ENCODE data around the gene FHIT.
"Not testable (repeated sequence)": the region's sequence is repeated elsewhere in the genome, so short reads cannot be mapped to it uniquely, and the experiment has no call there.

The FHIT gene

GRCh38 chr3:60906283-60906682, 345.0 kb downstream of the FHIT start:
- H3K27me3 ChIP-seq (replicated peaks; ENCODE audit: control insufficient read depth, insufficient read depth, low read length, poor library complexity, severe bottlenecking), result no peaks in the 10 kb centered on the region
- H3K9me3 ChIP-seq (ENCODE audit: control insufficient read depth, low read length), result no peaks in the 10 kb centered on the region
- H3K4me3 ChIP-seq (ENCODE audit: insufficient read depth, low read depth, low read length, poor library complexity, severe bottlenecking), result no peak overlapping the region
- H3K36me3 ChIP-seq (ENCODE audit: control insufficient read depth, insufficient read depth, low read length), result no peaks in the 10 kb centered on the region
- H3K27ac ChIP-seq (ENCODE audit: insufficient read depth, low read length, poor library complexity, severe bottlenecking), result no peak overlapping the region
- no peaks in the 10 kb centered on the region for H3K4me1 ChIP-seq (ENCODE audit: control insufficient read depth, insufficient read depth, low read length, poor library complexity, severe bottlenecking)
- no peak for DNase-seq

GRCh38 chr3:60898321-60898720, 352.9 kb downstream of the FHIT start:
- no peak overlapping the region for H3K27ac ChIP-seq (ENCODE audit: insufficient read depth, low read length, poor library complexity, severe bottlenecking)
- H3K36me3 ChIP-seq (ENCODE audit: control insufficient read depth, insufficient read depth, low read length), result no peaks in the 10 kb centered on the region
- no peaks in the 10 kb centered on the region for H3K4me1 ChIP-seq (ENCODE audit: control insufficient read depth, insufficient read depth, low read length, poor library complexity, severe bottlenecking)
- no peaks in the 10 kb centered on the region for H3K9me3 ChIP-seq (ENCODE audit: control insufficient read depth, low read length)
- H3K27me3 ChIP-seq (replicated peaks; ENCODE audit: control insufficient read depth, insufficient read depth, low read length, poor library complexity, severe bottlenecking), result no peaks in the 10 kb centered on the region
- H3K4me3 ChIP-seq (ENCODE audit: insufficient read depth, low read depth, low read length, poor library complexity, severe bottlenecking), result no peak overlapping the region
- DNase-seq, result no peak

DNA sequence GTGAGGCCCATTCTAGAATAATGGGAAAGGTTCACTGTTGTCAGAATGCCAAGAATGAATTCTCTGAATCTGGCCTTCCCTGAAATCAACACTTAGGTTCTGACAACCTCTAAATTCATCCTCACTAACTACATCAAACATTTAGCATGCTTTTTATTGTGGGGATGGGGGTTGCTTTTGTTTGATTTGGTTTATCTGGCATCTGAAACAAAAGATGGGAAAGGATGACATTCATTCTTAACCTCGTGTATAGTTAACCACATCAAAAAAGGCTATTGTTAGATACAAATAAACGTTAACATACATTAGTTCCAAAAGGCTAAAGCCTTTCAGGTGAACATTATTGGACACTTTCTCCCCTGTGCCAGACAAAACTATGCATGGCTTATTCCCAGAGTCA, 357.3 kb downstream of the FHIT start:
- H3K36me3 ChIP-seq (ENCODE audit: control insufficient read depth, insufficient read depth, low read length), result no peaks in the 10 kb centered on the region
- no peak overlapping the region for H3K27ac ChIP-seq (ENCODE audit: insufficient read depth, low read length, poor library complexity, severe bottlenecking)
- H3K9me3 ChIP-seq (ENCODE audit: control insufficient read depth, low read length), result no peaks in the 10 kb centered on the region
- DNase-seq, result no peak
- no peak overlapping the region for H3K4me3 ChIP-seq (ENCODE audit: insufficient read depth, low read depth, low read length, poor library complexity, severe bottlenecking)
- no peaks in the 10 kb centered on the region for H3K27me3 ChIP-seq (replicated peaks; ENCODE audit: control insufficient read depth, insufficient read depth, low read length, poor library complexity, severe bottlenecking)
- no peaks in the 10 kb centered on the region for H3K4me1 ChIP-seq (ENCODE audit: control insufficient read depth, insufficient read depth, low read length, poor library complexity, severe bottlenecking)

DNA sequence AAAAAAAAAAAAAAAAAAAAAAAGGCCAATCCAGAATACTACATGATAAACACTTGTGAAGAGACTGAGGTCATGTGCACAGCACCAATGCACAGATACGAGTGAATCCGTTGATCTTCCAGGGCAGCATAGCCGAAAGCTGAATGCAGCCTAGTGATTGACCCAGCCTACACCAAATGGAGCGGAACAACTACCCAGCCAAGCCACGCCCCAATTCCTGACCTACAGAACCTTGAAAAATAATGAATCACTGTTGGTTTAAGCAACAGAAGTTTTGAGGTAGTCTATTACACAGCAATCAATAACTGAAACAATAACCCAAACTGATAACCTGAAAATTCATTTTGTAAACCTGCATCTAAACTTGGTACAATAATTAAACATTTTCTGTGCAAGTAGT, 361.0 kb downstream of the FHIT start:
- no peak for DNase-seq

GRCh38 chr3:60888952-60889351, 362.3 kb downstream of the FHIT start:
- not testable (repeated sequence) for H3K36me3 ChIP-seq (ENCODE audit: control insufficient read depth, insufficient read depth, low read length); H3K4me3 ChIP-seq (ENCODE audit: insufficient read depth, low read depth, low read length, poor library complexity, severe bottlenecking); H3K4me1 ChIP-seq (ENCODE audit: control insufficient read depth, insufficient read depth, low read length, poor library complexity, severe bottlenecking); H3K9me3 ChIP-seq (ENCODE audit: control insufficient read depth, low read length); H3K27ac ChIP-seq (ENCODE audit: insufficient read depth, low read length, poor library complexity, severe bottlenecking); DNase-seq; H3K27me3 ChIP-seq (replicated peaks; ENCODE audit: control insufficient read depth, insufficient read depth, low read length, poor library complexity, severe bottlenecking)

More for the DNA sequence above, 361.0 kb downstream of the FHIT start:
- H3K9me3 ChIP-seq (ENCODE audit: control insufficient read depth, low read length), result no peaks in the 10 kb centered on the region
- H3K36me3 ChIP-seq (ENCODE audit: control insufficient read depth, insufficient read depth, low read length), result no peaks in the 10 kb centered on the region
- H3K4me3 ChIP-seq (ENCODE audit: insufficient read depth, low read depth, low read length, poor library complexity, severe bottlenecking), result no peak overlapping the region
- no peaks in the 10 kb centered on the region for H3K27me3 ChIP-seq (replicated peaks; ENCODE audit: control insufficient read depth, insufficient read depth, low read length, poor library complexity, severe bottlenecking)
- H3K4me1 ChIP-seq (ENCODE audit: control insufficient read depth, insufficient read depth, low read length, poor library complexity, severe bottlenecking), result no peaks in the 10 kb centered on the region
- no peak overlapping the region for H3K27ac ChIP-seq (ENCODE audit: insufficient read depth, low read length, poor library complexity, severe bottlenecking)

DNA sequence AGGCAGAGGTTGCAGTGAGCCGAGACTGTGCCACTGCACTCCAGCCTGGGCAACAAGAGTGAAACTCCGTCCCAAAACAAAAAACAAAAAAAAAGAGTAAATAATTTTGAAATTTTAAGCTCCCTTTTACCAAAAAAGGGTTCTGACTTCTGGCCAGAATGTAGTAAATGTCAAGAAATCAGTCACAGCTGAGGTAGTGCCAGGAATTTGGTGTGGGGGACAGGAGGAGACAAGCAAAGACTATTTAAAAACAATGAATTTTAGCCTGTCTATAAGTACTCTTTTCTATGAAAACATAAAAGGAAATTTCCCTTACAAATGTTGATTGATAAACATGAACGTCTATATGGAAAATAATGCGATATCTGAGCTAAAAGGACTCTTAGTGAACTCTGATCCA, 363.7 kb downstream of the FHIT start:
- no peak for DNase-seq
- Histone ChIP-seq H3K36me3 (ENCODE audit: control insufficient read depth, insufficient read depth, low read length) (no peaks in the 10 kb centered on the region), H3K27ac (ENCODE audit: insufficient read depth, low read length, poor library complexity, severe bottlenecking) (no peak overlapping the region), H3K9me3 (ENCODE audit: control insufficient read depth, low read length) (no peaks in the 10 kb centered on the region), H3K4me3 (ENCODE audit: insufficient read depth, low read depth, low read length, poor library complexity, severe bottlenecking) (no peak overlapping the region), H3K4me1 (ENCODE audit: control insufficient read depth, insufficient read depth, low read length, poor library complexity, severe bottlenecking) (no peaks in the 10 kb centered on the region), H3K27me3 (replicated peaks; ENCODE audit: control insufficient read depth, insufficient read depth, low read length, poor library complexity, severe bottlenecking) (no peaks in the 10 kb centered on the region)

DNA sequence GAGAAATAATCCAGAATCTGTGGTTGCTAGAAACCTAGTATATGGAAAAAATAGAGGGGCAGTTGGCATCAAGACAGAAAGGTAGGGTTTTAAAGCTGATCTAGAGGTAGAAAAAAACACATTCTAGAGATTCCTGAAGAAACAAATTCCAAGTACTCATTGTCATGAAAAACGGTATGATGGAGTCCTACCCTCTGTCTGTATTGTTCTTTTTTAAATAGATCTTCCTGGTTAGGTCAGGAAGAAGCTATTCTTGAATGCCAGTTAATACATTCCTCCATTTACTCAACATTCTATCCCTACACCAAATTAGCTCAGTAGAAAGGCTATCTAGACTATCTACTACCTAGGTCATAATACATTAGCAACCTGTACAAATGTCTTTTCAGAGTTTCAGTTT, 364.7 kb downstream of the FHIT start:
- no peaks in the 10 kb centered on the region for H3K36me3 ChIP-seq (ENCODE audit: control insufficient read depth, insufficient read depth, low read length)
- H3K4me3 ChIP-seq (ENCODE audit: insufficient read depth, low read depth, low read length, poor library complexity, severe bottlenecking), result no peak overlapping the region
- H3K27me3 ChIP-seq (replicated peaks; ENCODE audit: control insufficient read depth, insufficient read depth, low read length, poor library complexity, severe bottlenecking), result no peaks in the 10 kb centered on the region
- no peaks in the 10 kb centered on the region for H3K9me3 ChIP-seq (ENCODE audit: control insufficient read depth, low read length)
- DNase-seq, result no peak
- H3K27ac ChIP-seq (ENCODE audit: insufficient read depth, low read length, poor library complexity, severe bottlenecking), result no peak overlapping the region
- H3K4me1 ChIP-seq (ENCODE audit: control insufficient read depth, insufficient read depth, low read length, poor library complexity, severe bottlenecking), result no peaks in the 10 kb centered on the region

- no peaks in the 10 kb centered on the region for H3K36me3 ChIP-seq (ENCODE audit: control insufficient read depth, insufficient read depth, low read length)
- H3K27ac ChIP-seq (ENCODE audit: insufficient read depth, low read length, poor library complexity, severe bottlenecking), result no peak overlapping the region
- no peaks in the 10 kb centered on the region for H3K4me1 ChIP-seq (ENCODE audit: control insufficient read depth, insufficient read depth, low read length, poor library complexity, severe bottlenecking)
Observed at GRCh38 chr3:60884005-60884404, 367.2 kb downstream of the FHIT start.

DNA sequence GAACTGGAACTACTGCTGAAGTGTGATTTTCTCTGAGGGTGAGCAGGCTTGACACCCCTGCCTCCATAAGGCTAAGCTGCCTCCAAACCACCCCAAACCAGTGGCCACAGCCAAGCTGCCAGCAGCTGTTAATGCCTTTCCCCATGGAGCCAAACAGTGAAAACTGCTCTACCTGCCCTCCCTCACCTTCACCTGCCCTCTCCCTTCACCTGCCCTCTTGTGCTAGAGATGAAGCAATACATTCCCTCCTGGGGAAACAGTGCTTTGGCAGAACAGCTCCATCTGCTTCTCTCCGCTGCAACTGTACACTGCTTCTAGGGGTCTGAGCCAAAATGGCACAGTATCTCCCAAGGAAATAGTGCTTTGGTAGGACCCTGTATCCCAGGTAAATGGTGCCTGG, 374.1 kb downstream of the FHIT start:
- no peaks in the 10 kb centered on the region for H3K27me3 ChIP-seq (replicated peaks; ENCODE audit: control insufficient read depth, insufficient read depth, low read length, poor library complexity, severe bottlenecking)
- no peak overlapping the region for H3K27ac ChIP-seq (ENCODE audit: insufficient read depth, low read length, poor library complexity, severe bottlenecking)
- no peaks in the 10 kb centered on the region for H3K36me3 ChIP-seq (ENCODE audit: control insufficient read depth, insufficient read depth, low read length)
- DNase-seq, result no peak
- H3K9me3 ChIP-seq (ENCODE audit: control insufficient read depth, low read length), result no peaks in the 10 kb centered on the region
- H3K4me3 ChIP-seq (ENCODE audit: insufficient read depth, low read depth, low read length, poor library complexity, severe bottlenecking), result no peak overlapping the region
- no peaks in the 10 kb centered on the region for H3K4me1 ChIP-seq (ENCODE audit: control insufficient read depth, insufficient read depth, low read length, poor library complexity, severe bottlenecking)

More at GRCh38 chr3:60884005-60884404, 367.2 kb downstream of the FHIT start:
- H3K27me3 ChIP-seq (replicated peaks; ENCODE audit: control insufficient read depth, insufficient read depth, low read length, poor library complexity, severe bottlenecking), result no peaks in the 10 kb centered on the region
- no peak for DNase-seq
- H3K4me3 ChIP-seq (ENCODE audit: insufficient read depth, low read depth, low read length, poor library complexity, severe bottlenecking), result no peak overlapping the region
- no peaks in the 10 kb centered on the region for H3K9me3 ChIP-seq (ENCODE audit: control insufficient read depth, low read length)

DNA sequence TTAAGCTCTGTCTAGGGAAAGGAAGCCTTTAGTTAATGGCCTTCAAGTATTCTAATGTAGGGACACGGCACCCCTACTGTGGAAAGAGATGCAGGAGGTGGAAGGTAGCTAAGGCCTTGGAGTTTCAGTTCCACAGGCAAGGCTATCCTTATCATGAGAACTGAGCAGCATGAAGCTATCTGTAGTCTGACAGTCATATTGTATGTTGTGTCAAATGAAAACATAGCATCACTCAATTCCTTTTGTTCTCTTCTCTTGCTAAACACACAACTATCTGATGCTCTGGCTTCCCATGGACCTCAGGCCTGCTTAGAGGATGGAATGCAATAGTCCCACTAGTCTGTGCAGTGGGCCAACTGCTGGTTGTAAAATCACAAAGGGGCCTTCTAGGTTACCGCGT, 380.9 kb downstream of the FHIT start:
- no peak overlapping the region for H3K4me3 ChIP-seq (ENCODE audit: insufficient read depth, low read depth, low read length, poor library complexity, severe bottlenecking)
- no peaks in the 10 kb centered on the region for H3K36me3 ChIP-seq (ENCODE audit: control insufficient read depth, insufficient read depth, low read length)
- no peak overlapping the region for H3K27ac ChIP-seq (ENCODE audit: insufficient read depth, low read length, poor library complexity, severe bottlenecking)

GRCh38 chr3:60867200-60867599, 384.1 kb downstream of the FHIT start:
- Histone ChIP-seq H3K27me3 (replicated peaks; ENCODE audit: control insufficient read depth, insufficient read depth, low read length, poor library complexity, severe bottlenecking) (no peaks in the 10 kb centered on the region), H3K4me3 (ENCODE audit: insufficient read depth, low read depth, low read length, poor library complexity, severe bottlenecking) (no peak overlapping the region), H3K9me3 (ENCODE audit: control insufficient read depth, low read length) (no peaks in the 10 kb centered on the region), H3K36me3 (ENCODE audit: control insufficient read depth, insufficient read depth, low read length) (no peaks in the 10 kb centered on the region), H3K27ac (ENCODE audit: insufficient read depth, low read length, poor library complexity, severe bottlenecking) (no peak overlapping the region), H3K4me1 (ENCODE audit: control insufficient read depth, insufficient read depth, low read length, poor library complexity, severe bottlenecking) (no peaks in the 10 kb centered on the region)
- DNase-seq, result no peak

More for the DNA sequence above, 380.9 kb downstream of the FHIT start:
- Histone ChIP-seq H3K9me3 (ENCODE audit: control insufficient read depth, low read length) (no peaks in the 10 kb centered on the region), H3K27me3 (replicated peaks; ENCODE audit: control insufficient read depth, insufficient read depth, low read length, poor library complexity, severe bottlenecking) (no peaks in the 10 kb centered on the region), H3K4me1 (ENCODE audit: control insufficient read depth, insufficient read depth, low read length, poor library complexity, severe bottlenecking) (no peaks in the 10 kb centered on the region)
- no peak for DNase-seq
